HG02571 (cell line): ENCODE measurements around the gene RER1.

Source experiments
- ATAC-seq: cut with Tn5 transposase; IDR thresholded peaks from one replicate; pipeline ENCODE4 v1.9.1; 2021; ENCODE audit warnings: mild to moderate bottlenecking, moderate library complexity; ENCODE audit not compliant: unreplicated experiment

The RER1 gene

GRCh38 chr1:2353551-2354438 is 37.8 kb upstream of the RER1 start:
- ATAC-seq = no peak

- no peak for ATAC-seq
These were observed 36.9 kb upstream of the RER1 start for GRCh38 chr1:2354511-2355372.

- no peak for ATAC-seq
These were observed 36.0 kb upstream of the RER1 start for GRCh38 chr1:2355373-2356261.

GRCh38 chr1:2356401-2356800 is 35.2 kb upstream of the RER1 start:
- ATAC-seq = no peak

- ATAC-seq = no peak
These were observed 34.5 kb upstream of the RER1 start for GRCh38 chr1:2356911-2357845.

- ATAC-seq = no peak
These were observed 33.6 kb upstream of the RER1 start for GRCh38 chr1:2358072-2358471.

- ATAC-seq = no peak
These were observed 32.7 kb upstream of the RER1 start for GRCh38 chr1:2358651-2359640.

- no peak for ATAC-seq
These were observed 30.9 kb upstream of the RER1 start for GRCh38 chr1:2360588-2361364.

GRCh38 chr1:2363847-2364513 is 27.7 kb upstream of the RER1 start:
- no peak for ATAC-seq

GRCh38 chr1:2368053-2368744 is 23.4 kb upstream of the RER1 start:
- no peak for ATAC-seq

GRCh38 chr1:2372551-2373490 is 18.8 kb upstream of the RER1 start:
- no peak for ATAC-seq

- ATAC-seq = no peak
These were observed 17.9 kb upstream of the RER1 start for GRCh38 chr1:2373551-2374251.

- no peak for ATAC-seq
These were observed 17.1 kb upstream of the RER1 start for GRCh38 chr1:2374252-2375155.
